Muscle of leg (tissue), 11 donors: ENCODE measurements around the gene ESYT2. TPM values are rescaled to one million over a fixed set of nuclear protein-coding genes. Genes with fewer than 3 reads are reported as not detected.

Experiments used
- DNase-seq: peaks from one replicate; pipeline ENCODE4 v3.0.0; 2013
- H3K27ac ChIP-seq: one replicate; pipeline ENCODE4 v1.5.1; 2013; ENCODE audit warnings: mild to moderate bottlenecking, low read length, control low read depth
- H3K27me3 ChIP-seq: one replicate; pipeline ENCODE4 v1.6.1; 2013; ENCODE audit warnings: low read length; ENCODE audit not compliant: control insufficient read depth, insufficient read depth
- H3K36me3 ChIP-seq: one replicate; pipeline ENCODE4 v1.6.1; 2013; ENCODE audit warnings: low read length; ENCODE audit not compliant: control insufficient read depth, insufficient read depth
- H3K4me1 ChIP-seq: one replicate; pipeline ENCODE4 v1.6.1; 2013; ENCODE audit warnings: low read length; ENCODE audit not compliant: control insufficient read depth, insufficient read depth
- H3K4me3 ChIP-seq: one replicate; pipeline ENCODE4 v1.5.1; 2013; ENCODE audit warnings: low read length, control low read depth
- H3K9me3 ChIP-seq: replicated peaks from 2 replicates; pipeline ENCODE4 v1.6.1; 2013; ENCODE audit warnings: low read depth, low read length; ENCODE audit not compliant: control insufficient read depth
- WGBS: methylation state at CpG from one replicate; pipeline ENCODE4 v1.1.5; 2013; ENCODE audit warnings: missing lambda C conversion rate; ENCODE audit not compliant: insufficient coverage; 5-methylcytosine and 5-hydroxymethylcytosine counted together
- polyA plus RNA-seq, 8 donors: library from polyadenylated mRNA; unstranded; fragments of 120-200 nt; gene quantifications; one replicate each; pipeline versions ENCODE4 v1.2.1 to v1.2.3, GENCODE V29; 2013; ENCODE audit warnings: inconsistent platforms in 1 of 8, low replicate concordance in 1 of 8; ENCODE audit not compliant: insufficient read length in 8 of 8, insufficient read depth in 1 of 8
- total RNA-seq: library from RNA; stranded (reverse); fragments of 120-200 nt; gene quantifications from one replicate; pipeline ENCODE4 v1.2.4, GENCODE V29; 2013

ESYT2 gene
- total and polyA plus RNA-seq, 9 donors = 27.4 to 46.5 (median 30.1) TPM

DNA sequence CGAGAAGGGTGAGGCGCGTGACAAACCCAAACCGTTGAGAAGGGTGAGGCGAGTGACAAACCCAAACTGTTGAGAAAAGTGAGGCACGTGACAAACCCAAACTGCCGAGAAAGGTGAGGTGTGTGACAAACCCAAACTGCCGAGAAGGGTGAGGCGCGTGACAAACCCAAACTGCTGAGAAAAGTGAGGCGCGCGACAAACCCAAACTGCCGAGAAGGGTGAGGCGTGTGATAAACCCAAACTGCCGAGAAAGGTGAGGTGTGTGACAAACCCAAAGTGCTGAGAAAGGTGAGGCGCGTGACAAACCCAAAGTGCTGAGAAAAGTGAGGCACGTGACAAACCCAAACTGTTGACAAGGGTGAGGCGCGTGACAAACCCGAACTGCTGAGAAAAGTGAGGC, 25.0 kb downstream of the ESYT2 start:
- Histone ChIP-seq H3K27ac (no peak overlapping the region), H3K4me1 (no peaks in the 10 kb centered on the region), H3K4me3 (no peak overlapping the region), H3K36me3 (peaks cover 4% of the 10 kb centered on the region), H3K27me3 (no peaks in the 10 kb centered on the region), H3K9me3 (no peaks in the 10 kb centered on the region)
- WGBS = 96% methylated on average over 22 of the region's 22 CpGs
- DNase-seq = no peak

DNA sequence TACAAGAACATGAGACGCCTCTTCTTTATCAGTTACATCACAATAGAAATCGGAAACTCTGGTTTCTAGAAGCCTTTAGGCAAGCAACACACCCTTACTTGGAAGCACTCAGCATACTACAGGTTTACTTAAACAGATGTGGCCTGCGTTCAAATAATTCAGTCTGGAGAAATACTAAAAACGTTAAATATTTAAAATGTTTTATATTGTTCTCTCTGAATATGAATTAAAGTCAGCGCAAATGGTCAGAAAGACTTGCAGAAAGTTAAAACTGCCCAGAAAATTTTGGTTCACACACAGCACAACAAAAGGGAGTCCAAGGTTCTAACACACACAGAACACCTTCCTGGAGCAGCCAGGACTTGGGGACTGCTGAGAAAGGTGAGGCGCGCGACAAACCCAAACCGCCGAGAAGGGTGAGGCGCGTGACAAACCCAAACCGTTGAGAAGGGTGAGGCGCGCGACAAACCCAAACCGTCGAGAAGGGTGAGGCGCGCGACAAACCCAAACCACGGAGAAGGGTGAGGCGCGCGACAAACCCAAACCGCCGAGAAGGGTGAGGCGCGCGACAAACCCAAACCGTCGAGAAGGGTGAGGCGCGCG, 25.8 kb downstream of the ESYT2 start:
- Histone ChIP-seq H3K9me3 (no peaks in the 10 kb centered on the region), H3K36me3 (peaks cover 4% of the 10 kb centered on the region), H3K27me3 (no peaks in the 10 kb centered on the region), H3K27ac (no peak overlapping the region), H3K4me3 (no peak overlapping the region), H3K4me1 (no peaks in the 10 kb centered on the region)
- DNase-seq = no peak
- WGBS = no CpG with 5 or more reads among the region's 35 CpGs

DNA sequence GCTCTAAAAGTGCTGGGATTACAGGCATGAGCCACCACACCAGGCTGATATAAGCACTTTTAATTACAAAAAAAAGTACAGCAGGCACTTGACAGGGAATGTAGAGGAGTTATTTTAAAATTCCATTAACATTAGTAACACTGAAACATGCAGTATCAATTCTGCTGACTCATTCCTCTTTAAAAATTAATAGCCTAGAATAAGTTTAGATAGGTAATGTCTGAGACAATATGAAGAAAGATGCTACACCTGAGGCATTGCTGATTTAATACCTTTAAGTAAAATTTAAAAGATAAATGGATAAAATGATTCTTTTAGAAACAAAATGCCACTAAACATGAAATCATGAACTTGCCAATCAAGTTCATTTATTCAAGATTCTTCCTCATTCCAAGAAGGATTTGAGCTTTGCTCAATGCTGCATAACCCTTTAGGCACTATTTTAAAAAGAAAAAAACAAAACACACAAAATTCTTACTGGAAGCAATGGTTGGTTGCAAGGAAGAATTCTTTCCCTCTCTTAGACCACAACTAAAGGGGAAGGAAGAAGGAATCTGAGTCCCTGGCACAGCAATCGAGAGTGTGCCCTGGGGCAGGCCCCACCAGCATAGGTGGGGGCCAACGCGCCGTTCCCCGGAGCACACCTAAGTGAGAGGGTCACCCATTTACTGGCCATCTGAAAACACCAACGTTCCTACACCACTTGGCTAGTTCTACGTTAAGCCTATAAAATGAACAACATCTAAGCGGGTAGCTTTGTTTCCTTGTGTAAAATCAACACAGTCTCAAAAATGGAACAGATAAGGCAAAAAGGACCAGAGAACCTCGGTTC, 26.6 kb downstream of the ESYT2 start:
- WGBS = 78% methylated on average over 9 of the region's 9 CpGs

DNA sequence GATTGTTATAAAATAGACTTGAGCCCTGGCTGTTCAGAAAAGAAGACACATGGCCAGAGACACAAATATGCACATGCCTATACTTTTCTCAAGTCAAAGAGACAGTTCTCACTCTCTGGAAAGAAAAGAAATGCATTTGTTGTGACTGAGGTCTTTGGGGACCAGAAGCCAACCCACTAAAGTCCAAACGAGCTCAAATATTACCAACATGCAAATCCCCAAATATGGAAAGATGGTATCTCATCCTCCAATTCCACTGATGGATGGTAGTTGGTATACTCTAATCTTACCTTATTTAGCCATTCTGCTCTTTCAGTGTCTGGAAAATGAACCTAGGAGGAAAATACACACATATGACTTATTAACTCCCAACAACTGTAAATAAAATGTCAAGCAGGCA, 30.6 kb downstream of the ESYT2 start:
- H3K36me3 ChIP-seq = peaks cover 37% of the 10 kb centered on the region
- H3K9me3 ChIP-seq = no peaks in the 10 kb centered on the region
- WGBS = no CpG with 5 or more reads among the region's 1 CpG
- no peaks in the 10 kb centered on the region for H3K27me3 ChIP-seq
- no peaks in the 10 kb centered on the region for H3K4me1 ChIP-seq
- H3K27ac ChIP-seq = no peak overlapping the region
- no peak overlapping the region for H3K4me3 ChIP-seq
- no peak for DNase-seq

More for the DNA sequence above, 26.6 kb downstream of the ESYT2 start:
- H3K4me3 ChIP-seq = no peak overlapping the region
- no peak for DNase-seq
- H3K27ac ChIP-seq = no peak overlapping the region
- H3K36me3 ChIP-seq = peaks cover 5% of the 10 kb centered on the region
- no peaks in the 10 kb centered on the region for H3K9me3 ChIP-seq
- H3K27me3 ChIP-seq = no peaks in the 10 kb centered on the region
- H3K4me1 ChIP-seq = no peaks in the 10 kb centered on the region

DNA sequence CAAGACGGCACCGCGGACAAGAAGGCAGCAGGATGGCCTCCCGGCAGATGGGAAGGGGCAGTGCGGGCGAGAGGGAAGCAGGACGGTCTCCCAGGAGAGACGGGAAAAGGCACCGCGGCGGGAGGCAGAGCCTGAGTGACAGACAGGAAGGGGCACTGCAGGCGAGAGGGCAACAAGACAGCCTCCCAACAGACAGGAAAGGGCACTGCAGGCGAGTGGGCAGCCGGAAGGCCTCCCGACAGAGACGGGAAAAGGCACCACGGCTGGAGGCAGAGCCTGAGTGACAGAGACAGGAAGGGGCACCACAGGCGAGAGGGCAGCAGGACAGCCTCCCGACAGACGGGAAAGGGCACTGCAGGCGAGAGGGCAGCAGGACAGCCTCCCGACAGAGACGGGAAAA, 32.6 kb downstream of the ESYT2 start:
- Histone ChIP-seq H3K27me3 (no peaks in the 10 kb centered on the region), H3K27ac (no peak overlapping the region), H3K4me3 (no peak overlapping the region), H3K4me1 (no peaks in the 10 kb centered on the region), H3K36me3 (peaks cover 43% of the 10 kb centered on the region), H3K9me3 (no peaks in the 10 kb centered on the region)
- 75% methylated on average over 22 of the region's 23 CpGs for WGBS
- DNase-seq = no peak

DNA sequence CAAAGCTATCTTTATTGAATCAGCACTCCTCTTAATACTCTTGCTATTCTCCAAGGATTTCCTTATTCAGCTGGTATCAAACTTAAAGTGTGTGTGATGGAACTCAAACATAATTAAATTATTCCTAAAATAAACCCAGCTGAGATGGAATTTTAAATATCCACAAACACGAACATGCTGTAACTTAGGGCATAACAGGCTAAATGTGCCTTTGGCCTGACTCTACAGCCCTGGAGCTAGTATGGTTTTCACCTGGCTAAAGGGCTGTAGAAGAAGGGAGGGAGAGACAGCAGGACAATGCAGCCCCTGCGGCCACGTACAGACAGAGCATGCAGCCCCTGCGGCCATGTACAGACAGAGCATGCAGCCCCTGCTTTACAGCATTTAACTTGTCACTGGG, 34.0 kb downstream of the ESYT2 start:
- Histone ChIP-seq H3K27ac (no peak overlapping the region), H3K36me3 (peaks cover 47% of the 10 kb centered on the region)
- WGBS = 71% methylated on average over 3 of the region's 4 CpGs

DNA sequence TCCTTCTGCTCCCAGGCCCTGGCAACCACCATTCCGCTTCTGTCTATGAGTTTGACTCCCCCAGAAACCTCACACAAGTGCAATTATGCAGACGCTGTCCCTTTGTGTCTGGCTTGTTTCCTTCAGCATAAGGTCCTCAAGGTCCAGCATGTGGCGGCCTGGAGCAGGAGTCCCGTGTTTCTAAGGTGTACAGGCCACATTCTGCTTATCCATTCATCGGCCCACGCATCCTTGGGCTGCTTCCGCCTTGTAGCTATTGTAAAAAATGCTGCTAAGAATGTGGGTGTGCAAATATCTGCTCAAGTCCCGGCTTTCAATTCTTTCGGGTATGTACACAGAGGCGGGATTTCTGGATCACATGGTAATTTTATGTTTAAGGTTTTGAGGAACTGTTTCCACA, 38.2 kb downstream of the ESYT2 start:
- Histone ChIP-seq H3K4me3 (no peak overlapping the region), H3K9me3 (no peaks in the 10 kb centered on the region), H3K4me1 (no peaks in the 10 kb centered on the region), H3K36me3 (peaks cover 40% of the 10 kb centered on the region), H3K27me3 (no peaks in the 10 kb centered on the region), H3K27ac (no peak overlapping the region)
- 97% methylated on average over 6 of the region's 10 CpGs for WGBS
- no peak for DNase-seq

More for the DNA sequence above, 34.0 kb downstream of the ESYT2 start:
- Histone ChIP-seq H3K4me1 (no peaks in the 10 kb centered on the region), H3K27me3 (no peaks in the 10 kb centered on the region), H3K9me3 (no peaks in the 10 kb centered on the region), H3K4me3 (no peak overlapping the region)
- no peak for DNase-seq

DNA sequence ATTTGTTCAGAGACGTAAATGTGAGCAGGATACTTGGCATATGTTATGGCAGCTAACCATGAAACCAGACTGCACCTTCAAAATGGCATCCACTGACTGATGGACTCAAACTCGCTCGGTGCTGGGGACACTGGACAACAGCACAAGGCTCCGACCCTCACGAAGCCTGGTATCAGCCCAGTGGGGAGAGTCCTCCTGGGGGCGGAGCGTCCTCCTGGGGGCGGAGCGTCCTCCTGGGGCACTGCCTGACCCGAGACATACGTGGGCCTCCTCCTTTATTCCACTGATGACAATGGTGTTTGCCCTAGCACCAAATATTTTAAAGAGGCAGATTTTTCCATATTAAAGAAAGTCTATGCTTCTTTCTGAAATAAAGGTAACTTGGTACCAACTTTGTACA, 39.5 kb downstream of the ESYT2 start:
- no peak for DNase-seq
- no peak overlapping the region for H3K27ac ChIP-seq
- 93% methylated on average over 6 of the region's 11 CpGs for WGBS
- H3K4me1 ChIP-seq = no peaks in the 10 kb centered on the region
- no peaks in the 10 kb centered on the region for H3K9me3 ChIP-seq
- H3K27me3 ChIP-seq = no peaks in the 10 kb centered on the region
- H3K36me3 ChIP-seq = peaks cover 30% of the 10 kb centered on the region
- no peak overlapping the region for H3K4me3 ChIP-seq

DNA sequence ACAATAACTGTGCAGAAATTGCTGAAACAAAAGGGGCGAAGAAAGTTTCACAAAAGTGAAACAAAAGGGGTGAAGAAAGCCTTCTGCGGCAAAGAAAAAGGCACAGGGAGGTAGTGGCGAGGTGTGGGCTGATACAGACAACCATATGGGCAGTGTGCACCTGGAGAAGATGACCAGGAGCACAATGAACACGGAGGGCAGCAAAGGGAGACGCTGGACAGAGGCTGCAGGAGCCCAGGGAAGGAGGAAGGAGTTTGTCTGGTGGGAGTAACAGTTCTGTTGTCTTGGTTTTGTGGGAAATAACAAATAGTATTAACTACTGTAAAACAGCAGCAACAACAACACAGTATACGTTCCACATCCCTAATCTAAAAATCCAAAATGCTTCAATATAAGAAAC, 42.4 kb downstream of the ESYT2 start:
- peak overlapping the region; percentile 10 for H3K27ac ChIP-seq
- no peak for DNase-seq
- no peaks in the 10 kb centered on the region for H3K9me3 ChIP-seq
- H3K4me1 ChIP-seq = peaks cover 19% of the 10 kb centered on the region
- WGBS = 84% methylated on average over 5 of the region's 6 CpGs
- H3K36me3 ChIP-seq = peaks cover 25% of the 10 kb centered on the region
- no peak overlapping the region for H3K4me3 ChIP-seq
- no peaks in the 10 kb centered on the region for H3K27me3 ChIP-seq

DNA sequence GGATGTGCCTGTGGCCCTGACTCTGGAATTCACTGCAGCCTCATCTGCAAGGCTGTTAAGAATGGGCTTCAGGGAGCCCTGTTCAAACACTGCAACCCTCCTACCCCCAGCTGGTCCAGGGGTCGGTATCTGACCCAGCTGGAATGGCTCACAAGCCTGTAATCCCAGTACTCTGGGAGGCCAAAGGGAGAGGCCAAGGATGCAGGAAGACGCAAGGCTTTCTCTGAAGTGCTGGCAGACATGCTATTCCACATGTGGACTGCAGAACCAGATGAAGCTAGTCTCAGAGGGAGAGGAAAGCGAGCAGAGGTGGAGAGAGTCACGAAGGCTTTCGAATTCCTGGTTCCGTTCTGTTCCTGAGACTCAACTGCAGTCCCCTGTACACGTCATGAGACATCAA, 45.0 kb downstream of the ESYT2 start:
- peak; percentile 83 for DNase-seq
- Histone ChIP-seq H3K36me3 (peaks cover 32% of the 10 kb centered on the region), H3K9me3 (no peaks in the 10 kb centered on the region), H3K27me3 (no peaks in the 10 kb centered on the region), H3K4me3 (no peak overlapping the region), H3K4me1 (peaks cover 19% of the 10 kb centered on the region), H3K27ac (peak overlapping the region; percentile 29)
- WGBS = 30% methylated on average over 2 of the region's 7 CpGs
